HG02885 (cell line): Measurements from ENCODE around the gene SPEM3.

ENCODE experiments used
- ATAC-seq: cut with Tn5 transposase; IDR thresholded peaks from one replicate; pipeline ENCODE4 v1.9.1; 2021; ENCODE audit warnings: mild to moderate bottlenecking; ENCODE audit not compliant: unreplicated experiment, poor library complexity

SPEM3 gene

DNA sequence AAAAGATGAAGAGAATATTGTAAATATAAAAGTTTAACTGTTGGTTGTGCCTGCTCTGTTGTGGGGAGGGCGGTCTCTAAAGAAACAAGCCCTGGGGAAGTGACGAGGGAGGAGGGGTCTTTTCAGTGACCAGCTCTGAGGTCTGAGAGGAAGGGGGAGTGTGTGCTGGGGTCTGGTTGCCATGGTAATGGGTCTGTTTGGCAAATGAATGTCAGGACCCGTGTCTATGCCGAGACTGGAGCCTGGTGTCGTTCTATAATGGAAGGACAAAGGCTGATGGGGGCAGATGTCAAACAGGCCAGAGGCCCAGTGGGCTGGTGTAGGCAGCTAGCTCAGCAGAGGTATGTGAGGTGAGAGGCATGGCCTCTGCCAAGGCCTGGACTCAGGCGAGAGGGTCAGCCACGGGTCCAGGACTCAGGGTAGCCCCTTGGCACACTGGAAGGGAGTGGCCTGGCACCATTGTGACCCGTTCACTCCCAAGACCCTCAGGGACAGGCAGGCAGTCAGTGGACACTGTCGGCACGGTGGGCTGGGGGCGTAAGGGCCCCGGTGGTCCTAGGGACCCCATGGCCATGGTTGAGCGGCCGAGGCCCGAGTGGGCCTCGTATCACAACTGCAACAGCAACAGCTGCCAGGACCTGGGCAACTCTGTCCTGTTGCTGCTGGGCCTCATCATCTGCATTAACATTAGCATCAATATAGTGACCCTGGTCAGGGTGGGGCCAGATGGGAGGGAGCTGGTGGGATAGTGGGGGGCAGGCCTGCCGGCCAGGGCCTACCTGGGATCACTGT lies 8.6 kb upstream of the SPEM3 start, which contains the start of gene SPEM1:
Gene SPEM1 (plus strand): TSS at position 506 of the 792 bp plus-strand sequence. CDS start 61 bp downstream, at position 567.
- ATAC-seq: no peak

DNA sequence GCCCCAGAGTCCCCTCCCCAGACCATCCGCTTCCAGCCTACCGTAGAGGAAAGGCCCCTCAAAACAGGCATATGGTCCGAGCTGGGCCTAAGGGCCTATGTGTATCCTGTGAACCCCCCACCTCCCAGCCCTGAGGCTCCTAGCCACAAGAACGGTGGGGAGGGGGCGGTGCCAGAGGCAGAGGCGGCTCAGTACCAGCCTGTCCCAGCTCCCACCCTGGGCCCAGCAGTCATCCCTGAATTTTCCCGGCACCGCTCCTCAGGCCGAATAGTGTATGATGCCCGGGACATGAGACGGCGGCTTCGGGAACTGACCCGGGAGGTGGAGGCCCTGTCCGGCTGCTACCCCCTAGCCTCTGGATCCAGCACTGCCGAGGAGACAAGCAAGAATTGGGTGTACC lies 7.5 kb upstream of the SPEM3 start:
- no peak for ATAC-seq

DNA sequence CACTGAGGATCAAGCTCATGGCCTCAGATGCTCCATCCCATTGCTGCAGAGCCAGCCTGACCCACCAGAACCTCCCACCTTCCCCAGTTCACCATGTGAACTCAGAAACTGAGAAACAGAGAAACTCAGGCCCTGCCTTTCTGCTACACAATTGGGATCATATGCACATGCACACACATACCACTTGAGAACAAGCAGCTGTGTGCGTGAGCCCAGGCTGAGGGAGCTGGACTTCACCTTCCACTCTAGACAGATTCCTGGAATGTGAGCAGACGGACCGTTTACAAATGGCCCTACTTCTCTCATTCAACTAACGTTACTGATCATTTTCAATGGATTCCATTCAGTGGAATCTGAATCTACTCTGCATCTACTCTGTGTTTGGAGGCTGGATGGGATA lies 5.0 kb upstream of the SPEM3 start:
- no peak for ATAC-seq

DNA sequence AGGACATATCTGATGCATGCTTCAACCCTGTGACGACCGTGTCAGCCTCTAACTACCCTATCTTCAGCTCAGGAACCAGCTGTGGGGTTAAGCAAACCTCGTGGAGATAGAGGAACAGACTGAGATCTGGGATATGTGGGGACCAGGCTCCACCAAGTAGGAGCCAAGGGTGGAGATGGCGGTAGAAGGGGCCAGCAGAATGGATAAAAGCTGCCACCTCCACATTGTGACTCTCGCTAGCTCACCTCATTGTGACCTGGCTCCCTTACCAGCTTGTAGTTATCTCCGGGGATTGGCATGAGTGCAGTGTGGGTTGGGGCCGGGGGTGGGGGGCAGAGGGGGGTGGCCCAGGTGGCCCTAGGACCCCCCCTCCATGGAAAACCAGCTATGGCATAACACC lies 3.3 kb upstream of the SPEM3 start, which contains the start of gene SPEM2:
Gene SPEM2 (plus strand): TSS at position 301 of the 400 bp plus-strand sequence. CDS start 73 bp downstream, at position 374.
- no peak for ATAC-seq

DNA sequence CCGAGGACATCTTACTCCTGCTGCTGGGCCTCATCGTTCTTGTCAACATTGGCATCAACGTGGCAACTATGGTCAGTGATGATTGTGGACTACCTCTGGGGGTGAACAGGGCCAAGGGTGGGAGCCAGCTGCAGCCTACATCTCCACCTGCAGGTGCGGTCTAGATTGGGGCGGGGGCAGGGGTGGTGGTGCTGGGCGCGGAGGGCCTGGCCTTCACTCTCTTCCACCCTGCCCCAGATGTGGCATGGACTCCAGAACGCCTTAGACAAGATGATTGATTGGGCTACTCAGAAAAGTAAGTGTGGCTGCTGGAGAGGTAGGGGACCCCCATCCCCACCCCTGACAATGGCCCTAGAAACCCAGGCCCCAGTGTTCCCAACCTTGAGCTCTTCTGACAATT lies 2.9 kb upstream of the SPEM3 start:
- no peak for ATAC-seq

DNA sequence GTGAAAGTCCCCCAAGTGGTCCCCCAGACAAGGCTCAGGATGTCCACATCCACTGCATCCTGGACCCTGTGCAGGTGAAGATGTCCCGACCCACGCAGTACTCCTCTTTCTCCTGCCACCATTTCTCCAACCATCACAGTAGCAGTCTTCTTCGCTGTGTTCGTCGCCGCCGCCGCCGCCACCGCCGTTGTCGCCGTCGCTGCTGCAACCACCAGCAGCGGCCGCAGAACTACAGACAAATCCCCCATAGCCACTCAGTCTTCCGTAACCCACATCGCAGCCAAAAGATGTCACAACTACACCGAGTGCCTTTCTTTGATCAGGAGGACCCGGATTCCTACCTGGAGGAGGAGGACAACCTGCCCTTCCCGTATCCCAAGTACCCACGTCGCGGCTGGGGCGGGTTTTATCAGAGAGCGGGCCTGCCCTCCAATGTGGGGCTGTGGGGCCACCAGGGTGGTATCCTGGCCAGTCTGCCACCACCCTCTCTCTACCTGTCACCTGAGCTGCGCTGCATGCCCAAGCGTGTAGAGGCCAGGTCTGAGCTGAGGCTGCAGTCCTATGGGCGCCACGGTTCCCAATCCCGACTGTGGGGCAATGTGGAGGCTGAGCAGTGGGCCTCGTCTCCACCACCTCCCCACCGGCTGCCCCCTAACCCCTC lies 2.3 kb upstream of the SPEM3 start:
- no peak for ATAC-seq

DNA sequence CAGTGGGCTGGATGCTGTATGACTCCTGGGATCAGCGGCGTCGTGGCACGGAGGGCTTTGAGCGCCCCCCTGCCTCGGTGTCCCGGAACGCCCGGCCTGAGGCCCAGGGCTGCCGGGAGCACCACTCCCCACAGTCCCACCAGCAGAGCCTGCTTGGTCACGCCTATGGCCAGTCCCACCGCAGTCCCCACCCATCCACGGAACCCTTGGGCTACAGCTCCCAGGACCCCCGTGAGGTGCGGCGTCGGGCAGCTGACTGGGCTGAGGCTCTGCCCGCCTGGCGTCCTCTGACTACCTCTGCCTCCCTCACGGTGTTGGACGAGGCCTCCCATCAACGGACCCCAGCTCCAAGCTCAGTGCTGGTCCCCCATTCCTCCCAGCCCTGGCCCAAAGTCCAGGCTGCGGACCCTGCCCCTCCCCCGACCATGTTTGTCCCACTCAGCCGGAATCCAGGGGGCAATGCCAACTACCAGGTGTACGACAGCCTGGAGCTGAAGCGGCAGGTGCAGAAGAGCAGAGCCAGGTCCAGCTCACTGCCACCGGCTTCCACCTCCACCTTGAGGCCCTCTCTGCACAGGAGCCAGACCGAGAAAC lies 1.7 kb upstream of the SPEM3 start:
- ATAC-seq: no peak

DNA sequence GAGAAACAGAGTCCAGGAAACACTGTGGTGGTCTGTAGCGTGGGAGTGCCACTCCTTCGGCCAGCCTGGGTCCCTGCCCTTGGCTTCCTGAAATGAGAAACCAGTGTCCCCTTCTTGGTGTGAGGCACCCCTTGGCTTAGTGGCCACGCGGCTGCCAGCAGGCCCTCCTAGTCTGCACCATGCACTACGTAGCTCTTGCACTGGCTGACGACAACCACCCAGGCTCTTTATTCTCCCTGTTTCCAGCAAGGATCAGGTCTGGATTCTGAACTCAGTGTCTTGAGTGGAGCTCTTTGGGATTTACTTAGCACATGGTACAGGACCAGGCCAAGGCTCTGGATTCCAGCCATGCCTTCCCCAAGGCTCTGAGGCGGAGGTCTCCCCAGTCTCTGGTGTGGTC lies 1.1 kb upstream of the SPEM3 start:
- no peak for ATAC-seq

DNA sequence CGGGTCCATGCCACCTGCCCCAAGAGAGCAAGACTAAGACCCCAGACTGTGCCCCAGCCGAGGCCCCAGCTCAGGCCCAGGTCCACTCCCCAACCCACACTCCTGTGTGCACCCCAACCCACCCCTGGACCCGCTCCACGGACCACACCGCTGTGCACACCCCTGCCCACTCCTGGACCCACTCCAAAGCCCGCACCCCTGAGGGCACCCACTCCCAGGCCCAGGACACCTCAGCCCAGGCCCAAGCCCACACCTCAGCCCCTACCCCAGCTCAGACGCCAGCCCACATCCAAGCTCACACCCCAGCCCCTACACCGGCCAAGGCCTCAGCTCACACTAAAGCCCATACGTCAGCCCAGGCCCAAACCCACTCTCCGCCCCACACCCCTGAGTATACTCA lies 1.1 kb downstream of the SPEM3 start:
- no peak for ATAC-seq

DNA sequence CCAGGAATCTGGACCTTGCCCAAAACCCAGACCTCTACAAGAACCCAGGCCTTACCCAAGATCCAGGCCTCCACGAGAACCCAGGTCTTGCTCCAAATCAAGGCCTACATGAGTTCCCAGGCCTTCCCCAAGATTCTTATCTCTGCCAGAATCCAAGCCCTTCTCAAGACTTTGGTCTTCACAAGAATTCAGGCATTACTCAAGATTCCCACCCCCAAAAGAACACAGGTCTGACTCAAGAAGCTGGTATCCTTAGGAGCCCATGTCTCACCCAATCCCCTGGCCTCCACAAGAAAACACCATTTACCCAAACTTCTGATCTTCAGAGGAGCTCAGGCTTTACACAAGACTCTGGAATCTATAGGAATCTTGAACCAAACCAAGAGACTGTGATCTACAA lies 2.6 kb downstream of the SPEM3 start:
- no peak for ATAC-seq

DNA sequence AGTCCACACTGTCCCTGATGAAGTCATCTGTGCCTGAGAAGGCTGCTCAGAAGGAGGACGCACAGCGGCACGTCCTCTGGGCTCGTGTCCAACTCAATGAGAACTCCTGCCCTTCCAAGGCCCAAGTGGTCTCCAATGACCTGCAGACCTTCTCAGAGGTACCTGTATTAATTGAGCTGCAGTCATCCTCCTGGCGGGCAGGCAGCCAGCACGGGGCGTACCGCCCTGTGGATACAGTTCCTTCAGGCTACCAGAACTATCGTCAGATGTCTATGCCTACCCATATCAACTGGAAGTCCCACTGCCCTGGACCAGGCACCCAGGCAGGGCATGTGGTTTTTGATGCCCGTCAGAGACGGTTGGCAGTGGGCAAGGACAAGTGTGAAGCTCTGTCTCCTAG lies 3.6 kb downstream of the SPEM3 start:
- no peak for ATAC-seq

DNA sequence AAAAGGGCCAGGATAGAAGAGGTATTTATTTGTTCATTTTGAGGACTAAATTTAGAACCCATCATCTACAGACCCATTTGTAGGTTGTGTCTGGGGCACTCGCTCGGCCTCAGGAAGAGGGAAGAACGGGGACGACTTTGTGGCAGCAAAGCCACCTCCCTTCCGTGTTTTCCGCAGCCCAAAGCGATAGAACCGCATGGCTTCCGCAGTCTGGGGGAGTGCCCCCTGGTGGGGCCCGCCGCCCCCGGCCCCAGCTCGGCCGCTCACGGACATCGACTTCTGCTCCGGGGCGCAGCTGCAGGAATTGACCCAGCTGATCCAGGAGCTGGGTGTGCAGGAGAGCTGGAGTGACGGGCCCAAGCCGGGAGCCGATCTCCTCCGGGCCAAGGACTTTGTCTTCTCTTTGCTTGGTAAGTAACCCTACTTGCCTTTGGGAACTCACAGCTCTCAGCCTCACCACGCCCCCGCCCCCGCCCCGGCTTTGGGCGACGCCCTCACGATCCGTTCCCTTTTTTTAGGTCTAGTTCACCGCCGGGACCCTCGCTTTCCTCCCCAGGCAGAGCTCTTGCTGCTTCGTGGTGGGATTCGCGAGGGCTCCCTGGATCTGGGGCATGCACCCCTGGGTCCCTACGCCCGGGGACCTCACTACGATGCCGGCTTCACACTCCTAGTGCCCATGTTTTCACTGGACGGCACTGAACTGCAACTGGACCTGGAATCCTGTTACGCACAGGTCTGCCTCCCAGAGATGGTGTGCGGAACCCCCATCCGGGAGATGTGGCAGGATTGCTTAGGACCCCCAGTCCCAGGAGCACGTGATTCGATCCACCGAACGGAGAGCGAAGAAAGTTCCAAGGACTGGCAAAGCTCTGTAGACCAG lies 7.3 kb downstream of the SPEM3 start:
- peak; percentile 15 for ATAC-seq

DNA sequence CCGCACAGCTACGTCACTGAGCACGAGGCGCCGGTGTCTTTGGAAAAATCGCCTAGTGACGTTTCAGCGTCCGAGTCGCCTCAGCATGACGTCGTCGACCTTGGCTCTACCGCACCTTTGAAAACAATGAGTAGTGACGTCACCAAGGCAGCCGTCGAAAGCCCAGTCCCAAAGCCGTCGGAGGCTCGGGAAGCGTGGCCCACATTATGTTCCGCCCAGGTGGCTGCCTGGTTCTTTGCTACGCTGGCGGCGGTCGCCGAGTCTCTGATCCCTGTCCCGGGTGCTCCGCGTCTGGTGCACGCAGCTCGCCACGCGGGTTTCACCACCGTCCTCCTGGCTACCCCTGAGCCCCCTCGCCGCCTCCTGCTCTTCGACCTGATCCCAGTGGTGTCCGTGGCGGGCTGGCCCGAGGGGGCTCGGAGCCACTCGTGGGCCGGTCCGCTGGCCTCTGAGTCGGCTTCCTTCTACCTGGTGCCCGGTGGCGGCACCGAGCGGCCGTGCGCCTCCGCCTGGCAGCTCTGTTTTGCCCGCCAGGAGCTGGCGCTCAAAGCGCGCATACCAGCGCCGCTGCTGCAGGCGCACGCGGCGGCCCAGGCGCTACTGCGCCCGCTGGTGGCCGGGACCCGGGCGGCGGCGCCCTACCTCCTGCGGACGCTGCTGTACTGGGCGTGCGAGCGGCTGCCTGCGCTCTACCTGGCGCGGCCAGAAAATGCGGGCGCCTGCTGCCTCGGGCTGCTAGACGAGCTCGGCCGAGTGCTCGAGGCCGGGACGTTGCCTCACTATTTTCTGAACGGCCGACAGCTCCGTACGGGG lies 8.1 kb downstream of the SPEM3 start:
- ATAC-seq: peak; percentile 43

DNA sequence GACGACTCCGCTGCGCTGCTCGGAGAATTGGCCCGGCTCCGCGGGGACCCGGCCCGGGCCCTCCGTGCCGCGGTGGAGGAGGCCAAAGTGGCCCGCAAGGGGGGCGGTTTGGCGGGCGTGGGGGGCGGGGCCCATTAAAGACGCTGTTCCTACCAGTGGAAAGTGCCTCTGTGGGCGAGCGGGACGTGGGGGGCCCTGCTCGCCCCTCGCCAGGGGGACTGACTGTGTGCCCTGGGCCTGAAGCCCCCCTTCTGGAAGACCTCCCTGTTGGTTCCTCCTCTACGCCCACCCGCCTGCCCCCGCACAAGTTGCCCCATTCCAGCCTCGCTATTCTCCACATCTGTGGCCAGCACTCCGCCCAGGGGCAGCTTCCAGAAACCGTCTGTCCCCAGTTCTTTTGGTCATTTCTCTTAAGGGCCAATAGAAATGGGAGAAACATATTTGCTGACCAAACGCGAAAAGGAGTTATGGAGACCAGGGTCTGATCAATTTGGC lies 8.8 kb downstream of the SPEM3 start:
- no peak for ATAC-seq

DNA sequence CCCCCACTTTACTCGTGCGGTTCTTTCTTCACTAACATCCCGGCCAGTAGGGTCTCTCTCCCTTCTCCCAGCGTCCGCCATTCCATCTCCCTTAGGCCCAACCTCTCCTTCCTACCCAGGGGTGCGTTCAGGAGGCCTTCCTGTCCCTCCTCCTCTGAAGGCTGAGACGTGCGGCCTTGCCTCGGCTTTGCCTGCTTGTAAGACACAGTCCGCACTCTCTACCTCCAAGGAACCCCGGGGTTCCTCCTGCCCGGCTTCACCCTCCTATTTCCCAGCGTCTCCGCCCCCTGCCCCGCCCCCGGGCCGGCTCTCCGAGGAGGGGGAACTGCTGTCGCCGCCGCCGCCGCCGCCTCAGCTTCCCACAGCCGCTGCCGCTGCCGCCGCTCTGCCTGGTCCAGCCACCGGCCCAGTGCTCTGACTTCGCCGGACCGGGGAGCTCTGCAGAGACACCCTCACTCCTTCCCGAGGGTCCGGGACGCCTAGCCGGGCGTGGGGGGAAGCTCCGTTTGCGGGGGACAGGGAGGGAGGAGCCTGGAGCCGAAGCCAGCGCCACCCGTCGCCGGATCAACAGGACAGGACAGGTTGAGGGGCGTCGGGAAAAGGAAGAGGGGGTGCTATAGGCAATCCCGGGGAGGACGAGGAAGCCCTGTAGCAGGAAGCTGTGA lies 9.4 kb downstream of the SPEM3 start:
- ATAC-seq: no peak

DNA sequence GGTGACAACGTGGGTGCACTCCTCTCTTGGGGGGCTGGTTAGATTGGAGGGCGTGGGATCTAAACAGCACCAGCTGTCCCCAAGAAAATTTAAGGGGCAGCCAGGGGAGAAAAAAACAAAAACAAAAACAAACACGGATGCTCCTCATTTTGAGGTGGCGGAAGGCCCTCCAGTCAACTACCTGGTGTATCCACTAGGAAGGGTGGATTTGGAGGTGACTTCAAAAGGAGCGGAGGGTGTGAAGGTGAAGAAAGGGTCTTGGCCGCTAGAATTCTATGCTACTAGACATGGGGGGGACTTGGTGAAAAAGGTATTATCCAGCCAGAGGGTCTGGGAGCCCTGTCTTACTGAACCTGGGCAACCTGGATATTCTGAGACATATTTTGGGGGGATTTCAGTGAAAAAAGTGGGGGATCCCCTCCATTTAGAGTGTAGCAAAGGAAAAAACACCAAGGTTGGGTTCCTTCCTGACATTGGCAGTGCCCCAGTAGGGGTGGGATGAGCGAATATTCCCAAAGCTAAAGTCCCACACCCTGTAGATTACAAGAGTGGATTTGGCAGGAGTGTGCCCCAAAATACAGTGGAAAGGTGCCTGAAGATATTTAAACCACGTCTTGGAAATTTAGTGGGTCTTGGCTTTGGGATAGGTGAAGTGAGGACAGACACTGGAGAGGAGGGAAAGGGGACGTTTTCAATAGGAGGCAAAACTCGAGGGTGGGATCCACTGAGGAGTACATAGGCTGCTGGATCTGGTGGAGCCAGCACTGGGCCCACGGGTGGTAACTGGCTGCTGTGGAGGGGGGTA lies 10.2 kb downstream of the SPEM3 start:
- no peak for ATAC-seq

DNA sequence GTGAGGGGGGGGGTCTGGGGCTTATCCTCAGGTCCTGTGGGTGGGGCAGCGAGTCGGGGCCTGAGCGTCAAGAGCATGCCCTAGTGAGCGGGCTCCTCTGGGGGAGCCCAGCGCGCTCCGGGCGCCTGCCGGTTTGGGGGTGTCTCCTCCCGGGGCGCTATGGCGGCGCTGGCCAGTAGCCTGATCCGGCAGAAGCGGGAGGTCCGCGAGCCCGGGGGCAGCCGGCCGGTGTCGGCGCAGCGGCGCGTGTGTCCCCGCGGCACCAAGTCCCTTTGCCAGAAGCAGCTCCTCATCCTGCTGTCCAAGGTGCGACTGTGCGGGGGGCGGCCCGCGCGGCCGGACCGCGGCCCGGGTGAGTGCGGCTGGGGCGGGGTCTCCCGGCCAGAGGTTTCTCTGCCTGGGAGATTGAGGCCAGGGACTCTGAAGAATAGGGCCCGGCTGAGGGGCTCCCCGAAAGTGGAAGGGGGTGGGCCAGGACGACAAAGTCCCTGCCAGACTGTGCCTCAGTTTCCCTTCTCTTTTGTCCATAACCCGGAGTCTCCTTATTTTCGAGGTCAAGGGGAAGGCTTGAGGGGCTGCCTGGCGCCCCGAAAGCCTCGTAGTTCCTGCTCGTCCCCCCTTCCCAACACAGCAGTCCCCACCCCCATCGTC lies 10.9 kb downstream of the SPEM3 start, which contains the start of gene FGF11:
Gene FGF11 (plus strand): TSS at position 51 of the 651 bp plus-strand sequence. CDS start 109 bp downstream, at position 160.
- ATAC-seq: no peak
